GM19099 (cell line): ENCODE results near the gene UGT2A3.

Source experiments
- POLR2A ChIP-seq: IDR thresholded peaks from 3 replicates; pipeline ENCODE4 v1.6.1; 2011; ENCODE audit warnings: low read depth; ENCODE audit not compliant: insufficient read length; ENCODE audit errors: extremely low read depth

The UGT2A3 gene

DNA sequence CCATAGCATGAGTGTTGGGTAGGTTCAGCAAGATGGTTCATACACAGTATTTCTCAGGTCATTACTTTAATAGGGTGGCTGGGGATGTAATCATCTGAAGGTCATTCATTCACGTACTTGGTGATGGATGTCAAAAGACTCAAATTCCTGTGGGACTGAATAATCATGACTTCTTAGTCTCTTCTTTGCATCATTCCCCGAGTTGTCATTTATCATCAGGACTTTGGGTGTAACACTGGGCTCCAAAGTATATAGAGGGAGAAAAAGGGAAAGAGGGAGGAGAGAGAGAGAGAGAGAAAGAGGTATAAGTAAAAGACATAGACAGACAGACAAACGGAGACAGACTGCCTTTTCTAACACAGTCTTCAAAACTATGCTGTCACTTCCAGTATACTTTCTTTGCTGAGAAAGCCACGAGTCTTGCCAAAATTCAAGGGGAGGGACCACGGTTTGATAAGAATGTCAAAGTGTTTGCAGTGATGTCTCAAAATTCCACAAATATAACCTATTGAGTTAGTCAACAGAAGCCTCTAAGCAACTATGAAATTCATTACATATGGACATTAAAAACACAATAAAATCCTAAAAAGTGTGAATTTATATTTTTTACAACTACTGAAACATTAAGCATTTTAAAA, 55.9 kb downstream of the UGT2A3 start:
- TF ChIP-seq POLR2A = no peak

DNA sequence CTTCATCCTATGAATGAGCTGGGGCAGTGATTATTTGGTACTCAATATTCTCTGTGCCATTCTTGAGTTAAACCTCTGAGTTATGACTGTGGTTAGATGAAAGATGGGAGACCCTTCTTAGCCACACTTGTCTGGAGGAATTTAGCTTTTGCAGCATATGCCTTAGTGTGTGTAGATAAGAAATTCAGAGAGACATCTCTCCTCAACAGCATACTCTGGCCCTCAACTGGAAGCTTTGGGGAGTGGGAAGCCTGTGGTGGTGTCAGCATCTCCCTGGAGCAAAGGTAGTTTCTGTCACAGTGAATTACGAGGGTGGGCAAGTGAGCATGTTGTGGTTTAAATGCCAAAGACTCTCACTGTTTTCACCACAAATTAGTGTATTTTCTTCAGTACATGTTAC, 58.7 kb downstream of the UGT2A3 start:
- no peak for TF ChIP-seq POLR2A

- TF ChIP-seq POLR2A = no peak
These were observed 59.9 kb downstream of the UGT2A3 start for GRCh38 chr4:68891678-68892077.

DNA sequence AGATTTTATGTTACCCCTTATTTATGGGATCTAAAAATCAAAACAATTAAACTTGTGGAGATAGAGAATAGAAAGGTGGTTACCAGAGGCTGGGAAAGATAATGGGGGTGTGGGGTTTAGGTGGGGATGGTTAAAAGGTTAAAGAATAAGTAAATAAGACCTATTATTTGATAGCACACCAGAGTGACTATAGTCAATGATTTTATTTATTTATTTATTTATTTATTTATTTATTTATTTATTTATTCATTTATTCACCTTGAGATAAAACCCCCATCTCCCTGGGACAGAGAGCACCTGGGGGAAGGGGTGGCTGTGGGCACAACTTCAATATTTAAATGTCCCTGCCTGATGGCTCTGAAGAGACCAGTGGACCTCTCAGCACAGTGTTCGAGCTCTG, 66.1 kb downstream of the UGT2A3 start:
- no peak for TF ChIP-seq POLR2A

DNA sequence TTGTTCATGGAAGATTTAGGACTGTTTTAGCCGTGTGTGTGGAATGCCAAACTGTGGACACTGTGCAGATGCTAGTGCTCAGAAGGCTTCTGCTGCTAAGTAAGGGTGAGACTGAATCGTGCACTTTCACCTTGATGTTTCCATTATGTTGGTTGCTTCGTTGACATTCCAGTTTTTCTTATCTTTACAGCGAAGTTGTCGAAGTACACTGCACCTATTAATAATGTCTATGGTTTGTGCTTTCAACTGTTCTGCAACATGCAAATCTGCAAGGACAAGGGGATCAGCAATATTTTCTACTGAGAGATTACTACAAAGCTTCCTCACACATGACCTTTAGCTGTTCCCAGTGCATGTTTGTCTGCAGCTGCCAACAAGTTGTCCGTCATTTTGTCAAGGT, 67.7 kb downstream of the UGT2A3 start:
- no peak for TF ChIP-seq POLR2A
